ENCODE results near the gene SMC3.

The SMC3 gene

DNA sequence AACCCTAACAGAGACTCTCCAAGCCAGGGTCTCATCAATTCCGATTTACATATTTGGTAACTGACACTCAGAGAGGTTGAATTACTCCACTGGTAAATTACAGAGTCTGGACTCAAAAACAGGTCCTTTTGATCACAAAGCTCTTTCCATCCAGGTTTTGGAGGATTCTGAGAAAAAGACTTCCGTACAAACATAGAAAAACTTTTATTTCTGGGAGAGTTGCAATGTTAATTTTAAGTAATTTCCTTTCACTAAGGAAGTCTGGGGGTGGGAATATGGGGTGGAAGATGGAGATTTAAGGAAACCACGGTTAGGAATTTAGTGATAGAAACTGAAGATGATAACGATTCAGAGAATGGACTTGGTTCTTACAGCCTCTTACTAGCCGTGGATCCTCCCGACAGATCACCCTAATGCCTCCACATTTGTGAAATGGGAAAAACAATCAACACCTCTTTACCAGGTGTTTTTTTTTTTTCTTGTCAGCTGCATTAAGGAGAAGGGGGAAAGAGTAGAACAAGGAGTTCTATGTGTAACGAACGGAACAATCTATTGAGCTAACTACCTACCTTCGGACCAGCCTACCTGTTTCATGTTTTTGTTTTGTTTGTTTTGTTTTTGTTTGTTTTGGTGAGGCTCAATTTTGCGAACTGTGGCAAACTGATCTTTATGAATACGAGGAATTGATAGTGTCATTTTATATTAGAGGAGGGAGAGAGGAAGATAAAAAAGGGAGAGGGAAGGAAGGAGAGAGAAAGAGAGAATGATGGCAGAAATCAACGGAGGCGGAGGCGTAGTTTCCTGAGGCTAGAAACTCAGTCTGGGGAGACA is 74.9 kb downstream of the SMC3 start:
- TF ChIP-seq OSR1 (CRISPR knock-in tag; IDR thresholded peaks at IDR 0.05) (no peak), ZFP3 (CRISPR knock-in tag; IDR thresholded peaks at IDR 0.05) (no peak), ARNTL (CRISPR knock-in tag; IDR thresholded peaks at IDR 0.05; ENCODE audit: borderline replicate concordance, low read depth) (no peak), ZFP30 (CRISPR knock-in tag; IDR thresholded peaks at IDR 0.05) (no peak), PPARA (CRISPR knock-in tag; IDR thresholded peaks at IDR 0.05; ENCODE audit: borderline replicate concordance) (no peak), BACH2 (CRISPR knock-in tag; IDR thresholded peaks at IDR 0.05; ENCODE audit: borderline replicate concordance) (no peak), ZC3H10 (CRISPR knock-in tag; IDR thresholded peaks at IDR 0.05) (no peak), CSDC2 (CRISPR knock-in tag; IDR thresholded peaks at IDR 0.05) (no peak), ISL1 (CRISPR knock-in tag; IDR thresholded peaks at IDR 0.05) (no peak), TOX (CRISPR knock-in tag; IDR thresholded peaks at IDR 0.05; ENCODE audit: borderline replicate concordance) (no peak), ZNF565 (CRISPR knock-in tag; conservative IDR thresholded peaks at IDR 0.05; ENCODE audit: low read depth) (no peak), ZNF70 (CRISPR knock-in tag; IDR thresholded peaks at IDR 0.05) (no peak), GLIS3 (CRISPR knock-in tag; IDR thresholded peaks at IDR 0.05) (no peak), ESRRG (CRISPR knock-in tag; IDR thresholded peaks at IDR 0.05) (no peak), TCF4 (CRISPR knock-in tag; IDR thresholded peaks at IDR 0.05; ENCODE audit: borderline replicate concordance) (no peak)
- TF ChIP-seq, protein P1, sequence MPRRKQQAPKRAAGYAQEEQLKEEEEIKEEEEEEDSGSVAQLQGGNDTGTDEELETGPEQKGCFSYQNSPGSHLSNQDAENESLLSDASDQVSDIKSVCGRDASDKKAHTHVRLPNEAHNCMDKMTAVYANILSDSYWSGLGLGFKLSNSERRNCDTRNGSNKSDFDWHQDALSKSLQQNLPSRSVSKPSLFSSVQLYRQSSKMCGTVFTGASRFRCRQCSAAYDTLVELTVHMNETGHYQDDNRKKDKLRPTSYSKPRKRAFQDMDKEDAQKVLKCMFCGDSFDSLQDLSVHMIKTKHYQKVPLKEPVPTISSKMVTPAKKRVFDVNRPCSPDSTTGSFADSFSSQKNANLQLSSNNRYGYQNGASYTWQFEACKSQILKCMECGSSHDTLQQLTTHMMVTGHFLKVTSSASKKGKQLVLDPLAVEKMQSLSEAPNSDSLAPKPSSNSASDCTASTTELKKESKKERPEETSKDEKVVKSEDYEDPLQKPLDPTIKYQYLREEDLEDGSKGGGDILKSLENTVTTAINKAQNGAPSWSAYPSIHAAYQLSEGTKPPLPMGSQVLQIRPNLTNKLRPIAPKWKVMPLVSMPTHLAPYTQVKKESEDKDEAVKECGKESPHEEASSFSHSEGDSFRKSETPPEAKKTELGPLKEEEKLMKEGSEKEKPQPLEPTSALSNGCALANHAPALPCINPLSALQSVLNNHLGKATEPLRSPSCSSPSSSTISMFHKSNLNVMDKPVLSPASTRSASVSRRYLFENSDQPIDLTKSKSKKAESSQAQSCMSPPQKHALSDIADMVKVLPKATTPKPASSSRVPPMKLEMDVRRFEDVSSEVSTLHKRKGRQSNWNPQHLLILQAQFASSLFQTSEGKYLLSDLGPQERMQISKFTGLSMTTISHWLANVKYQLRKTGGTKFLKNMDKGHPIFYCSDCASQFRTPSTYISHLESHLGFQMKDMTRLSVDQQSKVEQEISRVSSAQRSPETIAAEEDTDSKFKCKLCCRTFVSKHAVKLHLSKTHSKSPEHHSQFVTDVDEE (CRISPR knock-in tag; IDR thresholded peaks at IDR 0.05): no peak
- TF ChIP-seq, protein P2, sequence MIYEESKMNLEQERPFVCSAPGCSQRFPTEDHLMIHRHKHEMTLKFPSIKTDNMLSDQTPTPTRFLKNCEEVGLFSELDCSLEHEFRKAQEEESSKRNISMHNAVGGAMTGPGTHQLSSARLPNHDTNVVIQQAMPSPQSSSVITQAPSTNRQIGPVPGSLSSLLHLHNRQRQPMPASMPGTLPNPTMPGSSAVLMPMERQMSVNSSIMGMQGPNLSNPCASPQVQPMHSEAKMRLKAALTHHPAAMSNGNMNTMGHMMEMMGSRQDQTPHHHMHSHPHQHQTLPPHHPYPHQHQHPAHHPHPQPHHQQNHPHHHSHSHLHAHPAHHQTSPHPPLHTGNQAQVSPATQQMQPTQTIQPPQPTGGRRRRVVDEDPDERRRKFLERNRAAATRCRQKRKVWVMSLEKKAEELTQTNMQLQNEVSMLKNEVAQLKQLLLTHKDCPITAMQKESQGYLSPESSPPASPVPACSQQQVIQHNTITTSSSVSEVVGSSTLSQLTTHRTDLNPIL (CRISPR knock-in tag; IDR thresholded peaks at IDR 0.05; ENCODE audit: low read depth): no peak
- TF ChIP-seq, protein P3, sequence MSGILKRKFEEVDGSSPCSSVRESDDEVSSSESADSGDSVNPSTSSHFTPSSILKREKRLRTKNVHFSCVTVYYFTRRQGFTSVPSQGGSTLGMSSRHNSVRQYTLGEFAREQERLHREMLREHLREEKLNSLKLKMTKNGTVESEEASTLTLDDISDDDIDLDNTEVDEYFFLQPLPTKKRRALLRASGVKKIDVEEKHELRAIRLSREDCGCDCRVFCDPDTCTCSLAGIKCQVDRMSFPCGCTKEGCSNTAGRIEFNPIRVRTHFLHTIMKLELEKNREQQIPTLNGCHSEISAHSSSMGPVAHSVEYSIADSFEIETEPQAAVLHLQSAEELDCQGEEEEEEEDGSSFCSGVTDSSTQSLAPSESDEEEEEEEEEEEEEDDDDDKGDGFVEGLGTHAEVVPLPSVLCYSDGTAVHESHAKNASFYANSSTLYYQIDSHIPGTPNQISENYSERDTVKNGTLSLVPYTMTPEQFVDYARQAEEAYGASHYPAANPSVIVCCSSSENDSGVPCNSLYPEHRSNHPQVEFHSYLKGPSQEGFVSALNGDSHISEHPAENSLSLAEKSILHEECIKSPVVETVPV (CRISPR knock-in tag; IDR thresholded peaks at IDR 0.05): no peak
- TF ChIP-seq, protein P4, sequence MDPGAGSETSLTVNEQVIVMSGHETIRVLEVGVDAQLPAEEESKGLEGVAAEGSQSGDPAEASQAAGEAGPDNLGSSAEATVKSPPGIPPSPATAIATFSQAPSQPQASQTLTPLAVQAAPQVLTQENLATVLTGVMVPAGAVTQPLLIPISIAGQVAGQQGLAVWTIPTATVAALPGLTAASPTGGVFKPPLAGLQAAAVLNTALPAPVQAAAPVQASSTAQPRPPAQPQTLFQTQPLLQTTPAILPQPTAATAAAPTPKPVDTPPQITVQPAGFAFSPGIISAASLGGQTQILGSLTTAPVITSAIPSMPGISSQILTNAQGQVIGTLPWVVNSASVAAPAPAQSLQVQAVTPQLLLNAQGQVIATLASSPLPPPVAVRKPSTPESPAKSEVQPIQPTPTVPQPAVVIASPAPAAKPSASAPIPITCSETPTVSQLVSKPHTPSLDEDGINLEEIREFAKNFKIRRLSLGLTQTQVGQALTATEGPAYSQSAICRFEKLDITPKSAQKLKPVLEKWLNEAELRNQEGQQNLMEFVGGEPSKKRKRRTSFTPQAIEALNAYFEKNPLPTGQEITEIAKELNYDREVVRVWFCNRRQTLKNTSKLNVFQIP (CRISPR knock-in tag; IDR thresholded peaks at IDR 0.05; ENCODE audit: borderline replicate concordance, low read depth): no peak
- ATAC-seq: no peak

DNA sequence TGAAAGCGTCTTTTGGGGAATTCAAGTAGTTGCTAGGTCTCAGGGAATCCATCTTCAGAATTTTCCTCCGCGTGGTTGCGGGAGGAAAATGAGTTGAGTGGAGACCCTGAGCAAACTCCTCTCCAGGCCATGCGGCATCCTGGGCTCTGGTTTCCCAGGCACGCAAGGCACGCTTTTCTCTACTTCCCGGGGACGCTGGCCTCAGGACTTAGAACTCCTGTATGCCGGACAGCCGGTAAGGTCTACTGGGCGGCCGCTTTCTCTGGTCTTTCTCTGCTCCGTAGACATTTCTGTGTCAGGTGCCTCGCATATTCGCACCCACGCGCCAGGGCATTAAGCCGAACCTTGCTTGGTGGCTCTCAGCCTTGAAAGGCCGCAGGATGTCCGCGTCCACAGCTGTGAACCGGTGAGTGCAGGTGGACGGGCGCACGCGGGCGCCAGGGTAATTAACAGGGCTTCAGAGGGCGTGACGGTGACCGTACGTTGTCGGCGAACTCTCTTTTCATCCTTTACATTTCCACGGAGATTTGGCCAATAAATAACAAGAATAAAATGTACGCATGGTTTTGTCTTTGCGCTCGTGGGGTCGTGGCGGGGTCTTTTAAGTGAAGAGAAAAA is 75.6 kb downstream of the SMC3 start:
- no peak for ATAC-seq
- TF ChIP-seq OSR1 (CRISPR knock-in tag; IDR thresholded peaks at IDR 0.05) (no peak), ISL1 (CRISPR knock-in tag; IDR thresholded peaks at IDR 0.05) (no peak), ZC3H10 (CRISPR knock-in tag; IDR thresholded peaks at IDR 0.05) (no peak), PPARA (CRISPR knock-in tag; IDR thresholded peaks at IDR 0.05; ENCODE audit: borderline replicate concordance) (no peak), RARB (CRISPR knock-in tag; IDR thresholded peaks at IDR 0.05) (no peak), ESRRG (CRISPR knock-in tag; IDR thresholded peaks at IDR 0.05) (no peak), ZFP30 (CRISPR knock-in tag; IDR thresholded peaks at IDR 0.05) (no peak), CSDC2 (CRISPR knock-in tag; IDR thresholded peaks at IDR 0.05) (no peak), ZNF8 (CRISPR knock-in tag; IDR thresholded peaks at IDR 0.05) (no peak), TCF4 (CRISPR knock-in tag; IDR thresholded peaks at IDR 0.05; ENCODE audit: borderline replicate concordance) (no peak), ZNF565 (CRISPR knock-in tag; conservative IDR thresholded peaks at IDR 0.05; ENCODE audit: low read depth) (no peak), TOX (CRISPR knock-in tag; IDR thresholded peaks at IDR 0.05; ENCODE audit: borderline replicate concordance) (no peak), ZNF70 (CRISPR knock-in tag; IDR thresholded peaks at IDR 0.05) (no peak)
- TF ChIP-seq, protein P4 (CRISPR knock-in tag; IDR thresholded peaks at IDR 0.05; ENCODE audit: borderline replicate concordance, low read depth): no peak
- TF ChIP-seq, protein P2 (CRISPR knock-in tag; IDR thresholded peaks at IDR 0.05; ENCODE audit: low read depth): no peak
